ENCODE measurements around the gene RASAL2.

RASAL2 gene

GRCh38 chr1:178360421-178360820 is 266.5 kb downstream of the RASAL2 start:
- no peaks in the 10 kb centered on the region for H3K36me3 ChIP-seq (ENCODE audit: low read length)
- TF ChIP-seq CTCF (IDR thresholded peaks at IDR 0.05; ENCODE audit: insufficient read depth, low read length, poor library complexity, severe bottlenecking) (no peak), EZH2phosphoT487 (conservative IDR thresholded peaks at IDR 0.05; ENCODE audit: low read length) (no peak)
- no peaks in the 10 kb centered on the region for H3K79me2 ChIP-seq (ENCODE audit: insufficient read depth, low read length)
- no peak overlapping the region for H2AFZ ChIP-seq (ENCODE audit: low read depth, low read length, severe bottlenecking)
- no peaks in the 10 kb centered on the region for H3F3A ChIP-seq (ENCODE audit: insufficient read depth)
- H3K27me3 ChIP-seq (ENCODE audit: low read length), result no peaks in the 10 kb centered on the region; the same call in 1 of the 2 replicates
- 0 out of 2 replicates have a peak, but pooled peaks cover 5% of the 10 kb centered on the region for H4K20me1 ChIP-seq (ENCODE audit: low read depth, low read length)
- H3K9me2 ChIP-seq (replicated peaks; ENCODE audit: insufficient read depth, low read length), result no peaks in the 10 kb centered on the region
- H3K4me2 ChIP-seq (ENCODE audit: low read depth, low read length, poor library complexity, severe bottlenecking), result no peak overlapping the region
- no peak overlapping the region for H3K4me3 ChIP-seq (ENCODE audit: insufficient read depth, low read length, poor library complexity, severe bottlenecking)
- no peaks in the 10 kb centered on the region for H3K9me3 ChIP-seq (ENCODE audit: insufficient read depth, low read length)
- no peak overlapping the region for H3K27ac ChIP-seq (ENCODE audit: low read depth, low read length)
- H3K9ac ChIP-seq (ENCODE audit: low read length), result no peak overlapping the region

- no peaks in the 10 kb centered on the region for H3K9me3 ChIP-seq (ENCODE audit: insufficient read depth, low read length)
- TF ChIP-seq EZH2phosphoT487 (conservative IDR thresholded peaks at IDR 0.05; ENCODE audit: low read length) (no peak), CTCF (IDR thresholded peaks at IDR 0.05; ENCODE audit: insufficient read depth, low read length, poor library complexity, severe bottlenecking) (no peak)
- H3K27ac ChIP-seq (ENCODE audit: low read depth, low read length), result no peak overlapping the region
Measured at GRCh38 chr1:178361847-178362246, 267.9 kb downstream of the RASAL2 start.

GRCh38 chr1:178362747-178363146 is 268.8 kb downstream of the RASAL2 start:
- no peak overlapping the region for H3K4me2 ChIP-seq (ENCODE audit: low read depth, low read length, poor library complexity, severe bottlenecking)

More at GRCh38 chr1:178361847-178362246, 267.9 kb downstream of the RASAL2 start:
- no peak overlapping the region for H3K9ac ChIP-seq (ENCODE audit: low read length)
- H3K27me3 ChIP-seq (ENCODE audit: low read length), result no peaks in the 10 kb centered on the region; the same call in 1 of the 2 replicates
- H3F3A ChIP-seq (ENCODE audit: insufficient read depth), result no peaks in the 10 kb centered on the region
- no peak overlapping the region for H2AFZ ChIP-seq (ENCODE audit: low read depth, low read length, severe bottlenecking)
- 0 out of 2 replicates have a peak, but pooled peaks cover 2% of the 10 kb centered on the region for H4K20me1 ChIP-seq (ENCODE audit: low read depth, low read length)
- H3K4me3 ChIP-seq (ENCODE audit: insufficient read depth, low read length, poor library complexity, severe bottlenecking), result no peak overlapping the region
- H3K4me2 ChIP-seq (ENCODE audit: low read depth, low read length, poor library complexity, severe bottlenecking), result no peak overlapping the region
- no peaks in the 10 kb centered on the region for H3K36me3 ChIP-seq (ENCODE audit: low read length)
- no peaks in the 10 kb centered on the region for H3K9me2 ChIP-seq (replicated peaks; ENCODE audit: insufficient read depth, low read length)
- no peaks in the 10 kb centered on the region for H3K79me2 ChIP-seq (ENCODE audit: insufficient read depth, low read length)

More at GRCh38 chr1:178362747-178363146, 268.8 kb downstream of the RASAL2 start:
- no peaks in the 10 kb centered on the region for H3K9me2 ChIP-seq (replicated peaks; ENCODE audit: insufficient read depth, low read length)
- H2AFZ ChIP-seq (ENCODE audit: low read depth, low read length, severe bottlenecking), result no peak overlapping the region
- no peaks in the 10 kb centered on the region; the same call in 1 of the 2 replicates for H3K27me3 ChIP-seq (ENCODE audit: low read length)
- TF ChIP-seq EZH2phosphoT487 (conservative IDR thresholded peaks at IDR 0.05; ENCODE audit: low read length) (no peak), CTCF (IDR thresholded peaks at IDR 0.05; ENCODE audit: insufficient read depth, low read length, poor library complexity, severe bottlenecking) (no peak)
- H3K9ac ChIP-seq (ENCODE audit: low read length), result no peak overlapping the region
- H3K79me2 ChIP-seq (ENCODE audit: insufficient read depth, low read length), result no peaks in the 10 kb centered on the region
- H3F3A ChIP-seq (ENCODE audit: insufficient read depth), result no peaks in the 10 kb centered on the region
- H3K9me3 ChIP-seq (ENCODE audit: insufficient read depth, low read length), result no peaks in the 10 kb centered on the region
- no peak overlapping the region for H3K27ac ChIP-seq (ENCODE audit: low read depth, low read length)
- H4K20me1 ChIP-seq (ENCODE audit: low read depth, low read length), result no peaks in the 10 kb centered on the region
- no peaks in the 10 kb centered on the region for H3K36me3 ChIP-seq (ENCODE audit: low read length)
- H3K4me3 ChIP-seq (ENCODE audit: insufficient read depth, low read length, poor library complexity, severe bottlenecking), result no peak overlapping the region
